Measurements from ENCODE around the gene CAMK4. TPM values are rescaled to one million over a fixed set of nuclear protein-coding genes. Genes with fewer than 3 reads are reported as not detected.

The CAMK4 gene
- total and polyA plus RNA-seq, 2 of the 8 experiments (the other 6 are each of a cell fraction or from before 2014, with no cell fraction given): 1.8 to 8.3 TPM

- Histone ChIP-seq H3K27me3 (replicated peaks in 1 of 4; ENCODE audit: control insufficient read depth in 3 of 4, extremely low read depth in 1 of 4, insufficient read depth in 3 of 4, low read length in 3 of 4) (peaks cover 0 to 23% (median 5%) of the 10 kb centered on the region in 4 experiments; a peak in 4 of 7 replicates), H2BK20ac (ENCODE audit: low read length) (no peak overlapping the region), H2BK5ac (ENCODE audit: low read depth, low read length) (no peak overlapping the region), H4K5ac (ENCODE audit: insufficient read length, low read depth, low read length) (no peak overlapping the region), H3K79me2 (ENCODE audit: control insufficient read depth in 1 of 2, insufficient read depth in 2 of 2, low read length in 2 of 2) (no peaks in the 10 kb centered on the region), H3K4me2 (ENCODE audit: insufficient read depth in 1 of 2, low read depth in 2 of 2, low read length in 2 of 2) (no peak overlapping the region), H3K36me3 (ENCODE audit: control insufficient read depth in 2 of 4, insufficient read depth in 4 of 4, low read length in 3 of 4) (no peaks in the 10 kb centered on the region), H4K20me1 (replicated peaks in 1 of 2; ENCODE audit: control insufficient read depth in 1 of 2, insufficient read depth in 2 of 2, low read length in 2 of 2) (no peaks in the 10 kb centered on the region), H3K4ac (replicated peaks; ENCODE audit: insufficient read length, low read depth, low read length) (no peak overlapping the region), H3K4me1 (replicated peaks in 1 of 4; ENCODE audit: control insufficient read depth in 3 of 4, insufficient read depth in 4 of 4, low read length in 3 of 4) (peaks cover 0 to 7% (median 2%) of the 10 kb centered on the region in 4 experiments; a peak in 1 of 7 replicates), H3K9me3 (ENCODE audit: insufficient read depth in 2 of 2, low read depth in 1 of 2, low read length in 1 of 2) (no peaks in the 10 kb centered on the region), H3K14ac (ENCODE audit: insufficient read length) (no peak overlapping the region), H3K18ac (ENCODE audit: extremely low read depth, low read length) (no peak overlapping the region), H3K27ac (ENCODE audit: low read depth, low read length) (no peak overlapping the region), H3K23ac (ENCODE audit: insufficient read length) (no peak overlapping the region), H3K23me2 (ENCODE audit: low read depth, low read length) (peaks cover 11% of the 10 kb centered on the region; the same call in 1 of the 2 replicates), H3K9ac (replicated peaks in 1 of 4; ENCODE audit: extremely low read depth in 1 of 4, low read depth in 3 of 4, low read length in 3 of 4) (no peak overlapping the region), H4K8ac (ENCODE audit: extremely low read depth, insufficient read depth, low read length) (no peak overlapping the region), H4K91ac (replicated peaks; ENCODE audit: insufficient read length, low read length) (no peak overlapping the region), H2AFZ (ENCODE audit: low read length) (no peak overlapping the region), H2AK5ac (ENCODE audit: low read depth, low read length) (no peak overlapping the region), H2BK12ac (ENCODE audit: low read depth, low read length) (no peak overlapping the region), H2BK120ac (replicated peaks; ENCODE audit: low read depth, low read length) (no peak overlapping the region), H3K56ac (replicated peaks; ENCODE audit: insufficient read length, low read depth, low read length) (no peak overlapping the region), H2BK15ac (ENCODE audit: low read length) (no peak overlapping the region), H3K4me3 (ENCODE audit: extremely low read depth in 1 of 4, insufficient read depth in 2 of 4, low read depth in 3 of 4, low read length in 4 of 4) (no peak overlapping the region), H3K79me1 (ENCODE audit: low read depth, low read length) (no peaks in the 10 kb centered on the region)
- ChIA-PET CTCF (ENCODE audit: partially characterized antibody) (interaction anchor here (1.1 to 1.6 kb wide), 3 partner anchors 58 to 123 kb away, joined by 3 to 6 read pairs (median 3); no protein-coding TSS in a partner anchor), POLR2A (ENCODE audit: partially characterized antibody) (no interaction called here)
- DNase-seq (ENCODE audit: low read depth in 1 of 2, low spot score in 2 of 2) (no peak), FAIRE-seq (no peak)
- WGBS, 2 experiments (ENCODE audit: extremely low coverage in 1 of 2, insufficient coverage in 1 of 2, insufficient read length in 1 of 2, insufficient replicate concordance in 2 of 2, low coverage in 1 of 2, low lambda C conversion rate in 2 of 2, missing lambda C conversion rate in 1 of 2): 92% methylated on average over 1 of the region's 1 CpG; no CpG with 5 or more reads in 1 of the 2 experiments
- TF ChIP-seq, protein P1, sequence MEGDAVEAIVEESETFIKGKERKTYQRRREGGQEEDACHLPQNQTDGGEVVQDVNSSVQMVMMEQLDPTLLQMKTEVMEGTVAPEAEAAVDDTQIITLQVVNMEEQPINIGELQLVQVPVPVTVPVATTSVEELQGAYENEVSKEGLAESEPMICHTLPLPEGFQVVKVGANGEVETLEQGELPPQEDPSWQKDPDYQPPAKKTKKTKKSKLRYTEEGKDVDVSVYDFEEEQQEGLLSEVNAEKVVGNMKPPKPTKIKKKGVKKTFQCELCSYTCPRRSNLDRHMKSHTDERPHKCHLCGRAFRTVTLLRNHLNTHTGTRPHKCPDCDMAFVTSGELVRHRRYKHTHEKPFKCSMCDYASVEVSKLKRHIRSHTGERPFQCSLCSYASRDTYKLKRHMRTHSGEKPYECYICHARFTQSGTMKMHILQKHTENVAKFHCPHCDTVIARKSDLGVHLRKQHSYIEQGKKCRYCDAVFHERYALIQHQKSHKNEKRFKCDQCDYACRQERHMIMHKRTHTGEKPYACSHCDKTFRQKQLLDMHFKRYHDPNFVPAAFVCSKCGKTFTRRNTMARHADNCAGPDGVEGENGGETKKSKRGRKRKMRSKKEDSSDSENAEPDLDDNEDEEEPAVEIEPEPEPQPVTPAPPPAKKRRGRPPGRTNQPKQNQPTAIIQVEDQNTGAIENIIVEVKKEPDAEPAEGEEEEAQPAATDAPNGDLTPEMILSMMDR (IDR thresholded peaks at IDR 0.05; ENCODE audit: control extremely low read depth in 1 of 3, insufficient read depth in 1 of 3, low read depth in 1 of 3, low read length in 3 of 3): no peak
- TF ChIP-seq, protein P2, sequence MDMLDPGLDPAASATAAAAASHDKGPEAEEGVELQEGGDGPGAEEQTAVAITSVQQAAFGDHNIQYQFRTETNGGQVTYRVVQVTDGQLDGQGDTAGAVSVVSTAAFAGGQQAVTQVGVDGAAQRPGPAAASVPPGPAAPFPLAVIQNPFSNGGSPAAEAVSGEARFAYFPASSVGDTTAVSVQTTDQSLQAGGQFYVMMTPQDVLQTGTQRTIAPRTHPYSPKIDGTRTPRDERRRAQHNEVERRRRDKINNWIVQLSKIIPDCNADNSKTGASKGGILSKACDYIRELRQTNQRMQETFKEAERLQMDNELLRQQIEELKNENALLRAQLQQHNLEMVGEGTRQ (IDR thresholded peaks at IDR 0.05; ENCODE audit: low read length): no peak
- TF ChIP-seq CBX8 (IDR thresholded peaks at IDR 0.05; ENCODE audit: borderline replicate concordance, low read depth, low read length) (no peak), EP300 (IDR thresholded peaks at IDR 0.05; ENCODE audit: borderline replicate concordance in 1 of 2, low read depth in 2 of 2, low read length in 2 of 2) (no peak), KDM1A (IDR thresholded peaks at IDR 0.05; ENCODE audit: borderline replicate concordance, low read length) (no peak), JUND (IDR thresholded peaks at IDR 0.05; ENCODE audit: low read length) (no peak), CREB1 (IDR thresholded peaks at IDR 0.05) (no peak), JUN (IDR thresholded peaks at IDR 0.05; ENCODE audit: low read depth, low read length) (no peak)
Observed at GRCh38 chr5:111221139-111221538, 3.0 kb upstream of the CAMK4 start.

All from H1 (cell line).